Kidney (tissue), 14 donors: ENCODE measurements around the gene AHNAK. TPM values are rescaled to one million over a fixed set of nuclear protein-coding genes. Genes with fewer than 3 reads are reported as not detected.

Source experiments
- DNase-seq, 5 donors: peaks; one replicate each; pipeline ENCODE4 v3.0.0-alpha.2; 2013 to 2020
- FAIRE-seq: peaks from 2 replicates; lab custom pipeline; 2012; peaks lifted over from hg19 to GRCh38; lab: Jason Lieb, UNC
- H3K27ac ChIP-seq, 2 donors: one replicate each; pipeline ENCODE4 v1.7.0; 2013; ENCODE audit warnings: low read depth in 2 of 2, low read length in 2 of 2, inconsistent platforms in 1 of 2
- H3K27me3 ChIP-seq: one replicate; pipeline ENCODE4 v1.7.1; 2013; ENCODE audit warnings: low read length, inconsistent platforms; ENCODE audit not compliant: control insufficient read depth, insufficient read depth
- H3K36me3 ChIP-seq, 3 donors: one replicate each; pipeline versions ENCODE4 v1.7.0 to v1.7.1; 2013; ENCODE audit warnings: low read length in 3 of 3, control low read depth in 1 of 3, inconsistent platforms in 1 of 3; ENCODE audit not compliant: insufficient read depth in 3 of 3, control insufficient read depth in 2 of 3
- H3K4me1 ChIP-seq, 3 donors: one replicate each; pipeline versions ENCODE4 v1.7.0 to v1.7.1; 2013; ENCODE audit warnings: low read length in 3 of 3, inconsistent platforms in 1 of 3, low read depth in 1 of 3; ENCODE audit not compliant: control insufficient read depth in 2 of 3, insufficient read depth in 2 of 3
- H3K4me3 ChIP-seq, 3 donors: one replicate each; pipeline versions ENCODE4 v1.7.0 to v1.8.1; 2013; ENCODE audit warnings: low read length in 3 of 3, control low read depth in 1 of 3, inconsistent platforms in 1 of 3
- H3K9ac ChIP-seq, 3 donors: one replicate each; pipeline versions ENCODE4 v1.7.0 to v1.7.1; 2013; ENCODE audit warnings: low read length in 3 of 3, control low read depth in 1 of 3, inconsistent platforms in 1 of 3
- H3K9me3 ChIP-seq, 3 donors: one replicate each; pipeline versions ENCODE4 v1.7.0 to v1.7.1; 2013; ENCODE audit warnings: low read length in 3 of 3, control low read depth in 1 of 3, inconsistent platforms in 1 of 3; ENCODE audit not compliant: control insufficient read depth in 2 of 3, insufficient read depth in 1 of 3
- CTCF ChIP-seq: IDR thresholded peaks from 3 replicates; pipeline ENCODE4 v1.5.1; 2012; ENCODE audit warnings: mild to moderate bottlenecking, moderate library complexity, borderline replicate concordance; ENCODE audit not compliant: insufficient read depth; ENCODE audit errors: extremely low read depth
- intact Hi-C: fragments of 100-400 bp; cut with DNase I; formaldehyde crosslinking; loops from one replicate; pipeline ENCODE4 v1.11.1; 2022
- polyA plus RNA-seq: library from polyadenylated mRNA; stranded (reverse); fragments of 350-450 nt; fragmentation: Illumina TruSeq; extraction: RNeasy Lipid Tissue Mini Kit (QIAGEN cat#74804); gene quantifications from one replicate; pipeline ENCODE4 v1.2.3, GENCODE V29; 2014; ENCODE audit warnings: low read depth, low replicate concordance; ENCODE audit not compliant: insufficient read depth
- total RNA-seq: library from RNA; stranded (reverse); fragmentation: NEBNext Ultra II Directional; extraction: Animal tissue kit (Norgen Biotek cat#: 25700); gene quantifications from one replicate; pipeline ENCODE4 v1.2.1, GENCODE V29; 2021
- donor health status: control.
- donor health status: control.
- donor health status: control.
- donor health status: control.
- donor health status: control.
- donor health status: DM: yes; HTN: yes; CAD: no.
- donor health status: Normal renal cell carcinoma (clear cell type).

Gene AHNAK
- total and polyA plus RNA-seq, 2 donors from 2014 or later: 36.6 to 700 TPM

GRCh38 chr11:62472063-62472884 is 74.3 kb downstream of the AHNAK start:
- Histone ChIP-seq H3K9ac (no peak overlapping the region), H3K9me3 (no peaks in the 10 kb centered on the region), H3K27me3 (no peaks in the 10 kb centered on the region), H3K4me3 (no peak overlapping the region), H3K4me1 (no peaks in the 10 kb centered on the region), H3K27ac (no peak overlapping the region), H3K36me3 (no peaks in the 10 kb centered on the region)
- no peak for TF ChIP-seq CTCF
- FAIRE-seq (no peak), DNase-seq (no peak)
- intact Hi-C loops: no loop called here

- FAIRE-seq (no peak), DNase-seq (no peak)
- H3K4me3 ChIP-seq: no peak overlapping the region
- H3K9ac ChIP-seq: no peak overlapping the region
- H3K36me3 ChIP-seq: no peaks in the 10 kb centered on the region
- no peaks in the 10 kb centered on the region for H3K4me1 ChIP-seq
- intact Hi-C loops: no loop called here
- H3K27me3 ChIP-seq: no peaks in the 10 kb centered on the region
- no peak for TF ChIP-seq CTCF
- H3K27ac ChIP-seq: no peak overlapping the region
- H3K9me3 ChIP-seq: no peaks in the 10 kb centered on the region
These were observed 75.0 kb downstream of the AHNAK start for GRCh38 chr11:62471603-62472002.

GRCh38 chr11:62468577-62468976 is 78.0 kb downstream of the AHNAK start:
- H3K27ac ChIP-seq: no peak overlapping the region
- FAIRE-seq: no peak
- no peak overlapping the region for H3K4me3 ChIP-seq
- H3K9ac ChIP-seq: no peak overlapping the region
- DNase-seq: no peak
- H3K4me1 ChIP-seq: no peaks in the 10 kb centered on the region
- intact Hi-C loops: no loop called here
- no peaks in the 10 kb centered on the region for H3K36me3 ChIP-seq
- H3K9me3 ChIP-seq: no peaks in the 10 kb centered on the region
- H3K27me3 ChIP-seq: no peaks in the 10 kb centered on the region
- no peak for TF ChIP-seq CTCF

- no peak overlapping the region for H3K9ac ChIP-seq
- TF ChIP-seq CTCF: no peak
- DNase-seq (no peak), FAIRE-seq (no peak)
- intact Hi-C loops: no loop called here
- no peaks in the 10 kb centered on the region for H3K4me1 ChIP-seq
- H3K4me3 ChIP-seq: no peak overlapping the region
- no peaks in the 10 kb centered on the region for H3K36me3 ChIP-seq
- H3K27me3 ChIP-seq: no peaks in the 10 kb centered on the region
- no peak overlapping the region for H3K27ac ChIP-seq
- no peaks in the 10 kb centered on the region for H3K9me3 ChIP-seq
These were observed 80.2 kb downstream of the AHNAK start for GRCh38 chr11:62466444-62466843.
